ENCODE results near the gene SIVA1.

Gene SIVA1

DNA sequence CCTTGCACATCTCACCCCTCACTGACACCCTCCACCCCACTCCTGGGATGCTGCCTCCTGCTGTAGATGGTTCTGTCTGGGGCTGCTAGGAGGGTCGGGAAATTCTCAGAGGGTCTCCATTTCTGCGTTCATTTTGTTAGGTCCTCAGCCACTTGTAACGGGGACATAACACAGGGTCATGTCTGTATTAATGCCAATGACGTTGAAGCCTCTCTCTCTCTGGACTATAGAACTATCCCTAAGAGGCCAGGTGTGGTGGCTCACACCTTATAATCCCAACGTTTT, 14.6 kb downstream of the SIVA1 start:
- Histone ChIP-seq H3K9me3 (ENCODE audit: control insufficient read depth, insufficient read depth, low read length) (peaks cover 5% of the 10 kb centered on the region), H3K27me3 (ENCODE audit: control insufficient read depth, insufficient read depth, low read length) (no peaks in the 10 kb centered on the region), H3K9ac (ENCODE audit: low read depth, low read length) (no peak overlapping the region), H3K36me3 (ENCODE audit: control insufficient read depth, insufficient read depth, low read length) (peaks cover 23% of the 10 kb centered on the region), H3K4me1 (ENCODE audit: control insufficient read depth, insufficient read depth, low read length) (no peaks in the 10 kb centered on the region; the same call in 1 of the 2 replicates), H3K4me3 (ENCODE audit: low read depth, low read length) (no peak overlapping the region), H3K27ac (ENCODE audit: low read depth, low read length) (no peak overlapping the region)

DNA sequence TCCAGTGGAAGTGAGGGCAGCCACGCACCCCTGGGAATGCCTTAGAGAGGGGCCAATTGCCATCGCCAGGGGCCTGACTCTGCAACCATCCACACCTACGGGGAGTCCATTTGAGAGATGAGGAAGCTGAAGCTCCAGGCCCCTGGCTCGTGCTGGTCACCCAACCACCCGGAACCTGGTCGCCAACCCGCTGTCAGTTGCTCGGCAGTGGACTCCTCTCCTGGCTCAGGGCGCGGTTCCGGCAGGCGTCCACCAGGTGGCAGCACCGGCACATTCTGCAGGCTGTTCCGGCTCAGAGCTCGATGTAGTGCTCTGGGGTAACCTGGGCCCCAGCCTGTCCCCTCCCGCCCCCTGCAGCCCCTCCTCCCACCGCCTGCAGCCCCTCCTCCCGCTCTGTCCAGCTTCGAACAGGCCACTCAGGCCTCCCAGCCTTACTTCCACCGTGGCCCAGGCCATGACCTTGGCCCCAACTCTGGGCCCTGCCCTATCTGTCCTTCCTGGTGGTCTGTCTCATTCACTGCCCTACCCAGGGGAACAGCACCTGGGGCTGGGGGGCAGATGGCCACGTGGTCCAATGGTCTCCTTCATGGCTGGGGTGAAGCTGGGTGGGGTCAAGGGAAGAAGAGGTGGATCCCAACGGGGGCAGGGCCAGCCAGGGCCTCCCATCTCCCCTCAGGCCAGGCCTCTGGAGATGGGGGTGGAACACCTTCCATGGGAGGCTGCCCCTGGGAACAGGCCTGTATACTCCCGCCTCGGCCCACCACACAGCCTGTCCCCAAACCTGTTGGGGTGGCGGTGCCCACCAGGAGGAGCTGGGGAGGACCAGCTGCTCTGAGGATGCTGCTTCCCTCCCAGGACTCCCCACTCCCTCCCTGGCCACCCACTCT, 15.7 kb downstream of the SIVA1 start:
- peaks cover 32% of the 10 kb centered on the region for H3K36me3 ChIP-seq (ENCODE audit: control insufficient read depth, insufficient read depth, low read length)
- no peaks in the 10 kb centered on the region for H3K27me3 ChIP-seq (ENCODE audit: control insufficient read depth, insufficient read depth, low read length)
- H3K27ac ChIP-seq (ENCODE audit: low read depth, low read length), result peak overlapping the region; percentile 46
- H3K4me1 ChIP-seq (ENCODE audit: control insufficient read depth, insufficient read depth, low read length), result no peaks in the 10 kb centered on the region; the same call in 1 of the 2 replicates
- peaks cover 5% of the 10 kb centered on the region for H3K9me3 ChIP-seq (ENCODE audit: control insufficient read depth, insufficient read depth, low read length)
- H3K4me3 ChIP-seq (ENCODE audit: low read depth, low read length), result peak overlapping the region; percentile 27; the same call in 1 of the 2 replicates
- H3K9ac ChIP-seq (ENCODE audit: low read depth, low read length), result no peak overlapping the region

DNA sequence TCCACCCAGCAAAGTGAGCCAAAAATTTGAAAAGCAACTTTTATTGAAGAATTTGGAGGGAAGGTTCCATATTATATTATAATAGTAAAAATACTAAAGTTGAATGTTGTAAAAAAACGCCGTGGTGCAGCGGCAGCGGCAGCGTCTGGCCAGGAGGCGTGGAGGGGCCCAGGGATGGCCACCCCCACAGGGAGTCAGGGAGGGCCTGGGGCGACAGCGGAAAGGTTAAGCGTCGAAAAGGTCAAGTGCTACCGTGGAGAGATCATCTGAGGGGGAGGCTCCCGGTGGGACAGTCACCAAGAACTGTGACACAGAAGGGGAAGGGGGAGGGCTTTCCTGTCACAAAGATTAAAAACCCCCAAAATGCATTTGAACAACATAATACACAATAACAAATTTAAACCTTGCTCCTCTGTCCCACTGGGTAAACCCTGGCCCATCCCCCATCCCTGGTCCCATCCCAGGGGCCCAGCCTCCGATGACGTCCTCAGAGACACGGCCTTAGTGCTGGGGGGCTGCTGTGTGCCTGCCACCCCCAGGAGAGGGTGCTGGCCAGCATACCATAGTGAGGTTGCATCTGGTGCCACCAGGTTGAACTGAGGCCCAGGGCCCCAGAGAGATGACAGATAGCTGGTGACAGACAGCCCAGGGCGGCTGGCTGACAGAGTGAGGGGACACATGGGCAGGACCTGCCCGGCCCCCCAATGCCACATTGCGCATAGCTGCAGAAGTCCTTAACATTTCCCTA, 16.6 kb downstream of the SIVA1 start:
- Histone ChIP-seq H3K4me1 (ENCODE audit: control insufficient read depth, insufficient read depth, low read length) (no peaks in the 10 kb centered on the region; the same call in 1 of the 2 replicates), H3K9me3 (ENCODE audit: control insufficient read depth, insufficient read depth, low read length) (peaks cover 5% of the 10 kb centered on the region), H3K27ac (ENCODE audit: low read depth, low read length) (no peak overlapping the region), H3K36me3 (ENCODE audit: control insufficient read depth, insufficient read depth, low read length) (peaks cover 32% of the 10 kb centered on the region), H3K27me3 (ENCODE audit: control insufficient read depth, insufficient read depth, low read length) (no peaks in the 10 kb centered on the region), H3K4me3 (ENCODE audit: low read depth, low read length) (no peak overlapping the region), H3K9ac (ENCODE audit: low read depth, low read length) (no peak overlapping the region)

- no peak overlapping the region for H3K9ac ChIP-seq (ENCODE audit: low read depth, low read length)
- peaks cover 33% of the 10 kb centered on the region for H3K36me3 ChIP-seq (ENCODE audit: control insufficient read depth, insufficient read depth, low read length)
- H3K4me1 ChIP-seq (ENCODE audit: control insufficient read depth, insufficient read depth, low read length), result no peaks in the 10 kb centered on the region; the same call in 1 of the 2 replicates
These were observed 17.2 kb downstream of the SIVA1 start for GRCh38 chr14:104770072-104770579.

DNA sequence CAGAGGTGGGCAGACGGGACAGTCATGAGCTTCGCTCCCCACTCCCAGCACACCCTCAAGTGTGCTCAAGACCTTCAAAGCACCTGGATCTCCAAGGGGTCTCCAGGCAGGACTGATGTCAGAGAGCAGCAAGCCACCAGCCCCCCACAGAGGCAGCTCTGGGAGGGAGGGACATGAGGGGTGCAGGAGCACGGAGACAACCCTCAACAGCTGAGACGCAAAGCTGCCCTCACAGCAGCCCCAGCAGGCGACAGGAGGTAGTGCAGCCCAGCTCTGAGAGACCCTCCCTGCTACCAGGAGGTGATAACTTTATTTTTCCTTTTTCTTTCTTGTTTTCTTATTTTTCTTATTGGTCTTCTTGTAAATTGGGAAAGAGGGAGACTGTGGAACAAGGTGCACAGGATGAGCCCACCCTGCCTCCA, 17.9 kb downstream of the SIVA1 start:
- Histone ChIP-seq H3K36me3 (ENCODE audit: control insufficient read depth, insufficient read depth, low read length) (peaks cover 38% of the 10 kb centered on the region), H3K4me3 (ENCODE audit: low read depth, low read length) (no peak overlapping the region), H3K9me3 (ENCODE audit: control insufficient read depth, insufficient read depth, low read length) (peaks cover 5% of the 10 kb centered on the region)

More at GRCh38 chr14:104770072-104770579, 17.2 kb downstream of the SIVA1 start:
- Histone ChIP-seq H3K9me3 (ENCODE audit: control insufficient read depth, insufficient read depth, low read length) (peaks cover 5% of the 10 kb centered on the region), H3K27me3 (ENCODE audit: control insufficient read depth, insufficient read depth, low read length) (no peaks in the 10 kb centered on the region), H3K27ac (ENCODE audit: low read depth, low read length) (no peak overlapping the region), H3K4me3 (ENCODE audit: low read depth, low read length) (no peak overlapping the region)

DNA sequence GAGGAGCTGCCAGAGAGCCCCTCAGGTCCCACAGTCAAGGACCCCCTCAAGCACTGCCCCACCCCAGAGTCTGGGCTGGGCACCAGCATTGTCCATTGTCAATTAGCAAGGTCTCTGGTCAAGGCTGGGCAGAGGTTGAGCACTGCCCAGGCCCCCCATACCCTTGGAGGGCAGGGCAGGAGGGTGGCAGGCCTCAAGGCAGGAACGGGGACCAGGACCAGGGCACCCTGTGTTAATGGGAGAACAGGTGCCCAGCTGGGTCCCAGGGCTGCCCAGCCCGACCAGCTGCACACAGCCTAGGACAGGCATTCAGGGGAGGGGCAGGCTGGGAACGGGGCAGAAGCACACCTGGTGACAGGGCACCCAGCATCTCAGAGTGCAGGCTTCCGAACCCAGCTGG, 18.4 kb downstream of the SIVA1 start:
- H3K4me1 ChIP-seq (ENCODE audit: control insufficient read depth, insufficient read depth, low read length), result no peaks in the 10 kb centered on the region; the same call in 1 of the 2 replicates
- no peak overlapping the region for H3K27ac ChIP-seq (ENCODE audit: low read depth, low read length)
- peaks cover 38% of the 10 kb centered on the region for H3K36me3 ChIP-seq (ENCODE audit: control insufficient read depth, insufficient read depth, low read length)
- H3K4me3 ChIP-seq (ENCODE audit: low read depth, low read length), result no peak overlapping the region
- peaks cover 5% of the 10 kb centered on the region for H3K9me3 ChIP-seq (ENCODE audit: control insufficient read depth, insufficient read depth, low read length)
- no peaks in the 10 kb centered on the region for H3K27me3 ChIP-seq (ENCODE audit: control insufficient read depth, insufficient read depth, low read length)
- H3K9ac ChIP-seq (ENCODE audit: low read depth, low read length), result no peak overlapping the region

More for the DNA sequence above, 17.9 kb downstream of the SIVA1 start:
- no peak overlapping the region for H3K9ac ChIP-seq (ENCODE audit: low read depth, low read length)
- no peaks in the 10 kb centered on the region; the same call in 1 of the 2 replicates for H3K4me1 ChIP-seq (ENCODE audit: control insufficient read depth, insufficient read depth, low read length)
- H3K27ac ChIP-seq (ENCODE audit: low read depth, low read length), result no peak overlapping the region
- H3K27me3 ChIP-seq (ENCODE audit: control insufficient read depth, insufficient read depth, low read length), result no peaks in the 10 kb centered on the region

GRCh38 chr14:104771918-104772706, 19.2 kb downstream of the SIVA1 start:
- Histone ChIP-seq H3K27me3 (ENCODE audit: control insufficient read depth, insufficient read depth, low read length) (no peaks in the 10 kb centered on the region), H3K4me3 (ENCODE audit: low read depth, low read length) (no peak overlapping the region), H3K9ac (ENCODE audit: low read depth, low read length) (no peak overlapping the region), H3K27ac (ENCODE audit: low read depth, low read length) (no peak overlapping the region), H3K4me1 (ENCODE audit: control insufficient read depth, insufficient read depth, low read length) (no peaks in the 10 kb centered on the region; the same call in 1 of the 2 replicates), H3K9me3 (ENCODE audit: control insufficient read depth, insufficient read depth, low read length) (peaks cover 5% of the 10 kb centered on the region), H3K36me3 (ENCODE audit: control insufficient read depth, insufficient read depth, low read length) (peaks cover 38% of the 10 kb centered on the region)

GRCh38 chr14:104772707-104773504, 20.0 kb downstream of the SIVA1 start:
- peaks cover 38% of the 10 kb centered on the region for H3K36me3 ChIP-seq (ENCODE audit: control insufficient read depth, insufficient read depth, low read length)
- no peak overlapping the region for H3K9ac ChIP-seq (ENCODE audit: low read depth, low read length)
- H3K4me1 ChIP-seq (ENCODE audit: control insufficient read depth, insufficient read depth, low read length), result no peaks in the 10 kb centered on the region
- no peaks in the 10 kb centered on the region for H3K27me3 ChIP-seq (ENCODE audit: control insufficient read depth, insufficient read depth, low read length)
- no peak overlapping the region for H3K27ac ChIP-seq (ENCODE audit: low read depth, low read length)
- no peak overlapping the region for H3K4me3 ChIP-seq (ENCODE audit: low read depth, low read length)
- H3K9me3 ChIP-seq (ENCODE audit: control insufficient read depth, insufficient read depth, low read length), result peaks cover 5% of the 10 kb centered on the region

DNA sequence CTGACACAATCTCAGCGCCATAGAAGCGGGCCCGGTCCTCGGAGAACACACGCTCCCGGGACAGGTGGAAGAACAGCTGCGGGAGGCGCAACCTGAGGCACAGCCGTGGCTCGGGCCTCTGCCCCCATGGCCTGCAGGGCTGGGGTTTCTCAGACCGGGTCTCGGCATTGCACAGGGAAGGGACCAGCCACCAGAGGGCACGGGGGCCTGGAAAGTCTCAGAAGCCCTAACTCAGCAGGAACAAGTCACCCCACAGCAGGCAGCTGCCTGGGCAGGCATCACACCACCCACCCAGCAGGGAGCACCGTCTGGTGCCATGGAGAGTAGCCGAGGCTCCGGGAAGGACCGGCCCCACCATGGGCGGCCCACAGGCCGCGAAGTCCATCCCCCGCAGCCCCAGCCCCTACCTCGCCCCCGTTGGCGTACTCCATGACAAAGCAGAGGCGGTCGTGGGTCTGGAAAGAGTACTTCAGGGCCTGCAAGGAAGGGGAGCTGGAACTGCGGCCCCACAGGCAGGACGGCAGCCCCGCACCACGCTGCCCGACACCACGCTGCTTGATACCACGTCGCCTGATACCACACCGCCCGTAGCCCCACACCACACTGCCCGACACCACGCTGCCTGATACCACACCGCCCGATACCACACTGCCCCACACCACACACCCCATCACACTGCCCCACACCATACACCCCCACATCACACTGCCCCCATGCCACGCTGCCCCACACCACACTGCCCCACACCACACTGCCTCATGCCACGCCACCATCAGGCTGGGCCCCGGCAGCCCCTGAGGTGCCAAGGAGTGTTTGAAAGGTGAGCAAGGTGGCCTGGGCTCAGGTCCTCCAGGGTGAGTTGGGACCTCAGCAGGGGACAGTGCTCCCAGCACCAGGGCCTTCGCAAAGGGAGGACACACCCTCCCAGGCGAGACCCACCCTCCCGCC, 20.8 kb downstream of the SIVA1 start:
- H3K4me1 ChIP-seq (ENCODE audit: control insufficient read depth, insufficient read depth, low read length), result no peaks in the 10 kb centered on the region
- peaks cover 5% of the 10 kb centered on the region for H3K9me3 ChIP-seq (ENCODE audit: control insufficient read depth, insufficient read depth, low read length)
- H3K4me3 ChIP-seq (ENCODE audit: low read depth, low read length), result no peak overlapping the region
- H3K9ac ChIP-seq (ENCODE audit: low read depth, low read length), result no peak overlapping the region
- H3K27ac ChIP-seq (ENCODE audit: low read depth, low read length), result no peak overlapping the region
- peaks cover 38% of the 10 kb centered on the region for H3K36me3 ChIP-seq (ENCODE audit: control insufficient read depth, insufficient read depth, low read length)
- H3K27me3 ChIP-seq (ENCODE audit: control insufficient read depth, insufficient read depth, low read length), result no peaks in the 10 kb centered on the region
